Eye (tissue), 1 donor: ENCODE data around the gene C20orf204.

Experiments
- DNase-seq: peaks from one replicate; pipeline ENCODE4 v3.0.0-alpha.2; 2015

Gene C20orf204

DNA sequence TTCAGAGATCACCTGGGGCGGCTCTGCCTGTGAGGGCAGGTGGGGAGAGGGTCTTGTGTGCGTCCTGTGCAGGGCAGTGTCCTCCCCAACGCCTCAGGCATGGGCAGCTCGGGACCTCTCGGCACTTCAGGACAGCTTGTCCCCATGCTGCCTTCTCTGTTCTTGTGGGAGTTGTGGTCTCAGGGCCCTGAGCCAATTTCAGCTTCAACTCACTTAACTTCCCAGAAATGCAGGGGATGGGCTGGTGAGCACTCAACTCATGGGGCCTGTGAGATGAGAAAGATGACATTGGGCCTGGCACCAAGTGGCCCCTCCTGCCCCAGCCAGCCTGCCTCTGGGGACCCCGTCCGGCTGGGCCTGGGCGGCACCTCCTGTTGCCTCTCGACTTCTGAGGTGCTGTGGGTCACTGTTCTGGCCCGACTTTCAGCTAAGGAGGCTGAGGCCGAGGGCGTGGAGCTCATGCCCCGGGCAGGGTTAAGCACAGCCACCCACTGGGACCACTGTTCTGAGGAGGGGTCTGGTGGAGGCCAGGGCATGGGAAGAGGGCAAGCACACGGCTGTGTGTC lies 36.6 kb downstream of the C20orf204 start:
- no peak for DNase-seq

DNA sequence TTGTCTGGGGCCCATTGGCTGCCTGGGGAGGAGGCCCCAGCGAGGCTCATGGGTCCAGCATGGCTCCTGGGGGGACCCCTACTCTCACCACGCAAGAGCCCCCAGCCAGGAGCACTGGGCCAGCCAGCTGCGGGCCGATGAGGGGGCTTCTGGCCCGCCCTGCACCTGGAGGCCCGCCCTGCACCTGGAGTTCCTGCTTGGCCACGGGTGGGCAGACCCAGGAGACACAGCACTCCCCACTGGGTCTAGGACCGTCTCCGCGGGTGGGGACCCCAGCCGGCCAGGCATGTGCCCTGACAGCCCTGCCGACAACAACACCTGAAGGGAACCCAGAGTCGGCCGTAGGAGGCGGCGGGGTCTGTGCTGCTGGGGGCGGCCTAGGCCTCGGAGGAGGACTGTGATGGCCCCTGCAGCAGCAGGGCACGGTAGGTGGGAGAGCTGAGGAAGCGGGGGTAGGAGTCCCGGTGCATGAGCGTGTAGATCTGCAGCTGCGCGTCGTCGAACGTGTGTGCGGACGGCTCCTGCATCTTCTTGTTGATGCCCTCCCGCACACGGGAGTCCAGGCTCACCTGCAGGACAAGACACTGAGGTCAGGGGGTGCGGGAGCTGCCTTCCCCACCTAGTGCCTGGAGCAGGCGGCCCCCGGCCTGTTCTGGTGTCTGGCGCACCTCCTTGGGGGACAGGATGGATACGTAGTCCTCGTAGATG lies 37.6 kb downstream of the C20orf204 start:
- DNase-seq = no peak

DNA sequence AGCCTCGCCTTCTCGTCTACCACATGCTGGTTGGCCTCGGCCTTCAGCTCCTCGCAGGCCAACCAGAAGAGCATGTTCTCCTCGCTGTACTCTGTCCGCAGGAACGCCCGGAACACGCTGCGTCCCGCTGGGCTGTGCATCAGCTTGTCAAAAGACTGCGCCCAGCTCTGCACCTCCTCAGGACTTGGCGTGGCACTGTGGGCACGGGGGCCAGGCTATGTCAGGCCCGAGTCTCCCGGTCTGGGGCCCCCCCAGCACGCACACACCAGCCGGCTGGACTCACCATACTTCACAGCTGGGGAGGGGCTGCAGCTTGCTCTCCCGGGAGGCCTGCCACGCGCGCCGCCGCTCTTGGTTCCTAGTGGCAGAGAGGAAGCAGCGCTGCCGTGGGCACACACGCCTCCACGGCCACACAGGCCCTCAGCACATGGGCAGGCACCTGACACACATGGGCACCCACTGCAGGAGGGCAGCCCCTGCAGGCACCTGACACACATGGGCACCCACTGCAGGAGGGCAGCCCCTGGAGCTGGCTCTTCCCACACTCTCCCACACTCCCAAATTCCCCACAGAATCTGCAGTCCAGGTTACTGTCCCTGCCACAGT lies 38.3 kb downstream of the C20orf204 start:
- DNase-seq = no peak

DNA sequence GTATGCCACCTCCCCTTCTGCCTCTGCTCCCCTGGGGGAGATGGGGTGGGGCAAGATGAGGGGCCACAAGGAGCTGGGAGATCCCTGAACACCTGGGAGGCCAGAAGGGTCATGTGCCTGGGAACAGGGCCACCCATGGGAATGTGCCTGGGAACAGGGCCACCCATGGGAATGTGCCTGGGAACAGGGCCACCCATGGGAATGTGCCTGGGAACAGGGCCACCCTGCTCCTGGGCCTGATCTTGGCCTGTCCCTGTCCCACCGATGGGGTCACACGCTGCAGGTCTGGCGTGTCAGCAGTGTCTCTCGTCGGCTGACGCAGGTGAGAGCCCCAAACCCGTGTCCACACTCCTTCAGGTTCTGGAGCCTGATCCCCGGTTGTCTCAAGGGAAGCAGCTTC lies 39.0 kb downstream of the C20orf204 start:
- no peak for DNase-seq

DNA sequence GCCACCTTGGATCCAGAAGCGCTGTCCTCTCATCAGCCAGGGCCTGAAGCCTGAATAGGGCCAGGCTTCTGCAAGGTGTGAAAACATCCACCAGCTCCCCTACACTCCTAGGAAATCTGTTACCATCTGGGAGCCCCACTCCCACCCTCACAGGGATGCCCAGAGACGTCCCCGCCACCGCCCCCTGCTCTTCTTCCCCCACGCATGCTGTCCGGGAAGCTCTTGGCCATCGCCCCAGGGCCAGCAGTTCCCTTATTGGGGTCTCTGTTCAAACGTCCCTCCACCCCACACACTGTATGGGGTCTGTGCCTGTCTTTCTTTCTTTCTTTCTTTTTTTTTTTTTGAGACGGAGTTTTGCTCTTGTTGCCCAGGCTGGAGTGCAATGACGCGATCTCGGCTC lies 39.6 kb downstream of the C20orf204 start:
- DNase-seq = no peak

DNA sequence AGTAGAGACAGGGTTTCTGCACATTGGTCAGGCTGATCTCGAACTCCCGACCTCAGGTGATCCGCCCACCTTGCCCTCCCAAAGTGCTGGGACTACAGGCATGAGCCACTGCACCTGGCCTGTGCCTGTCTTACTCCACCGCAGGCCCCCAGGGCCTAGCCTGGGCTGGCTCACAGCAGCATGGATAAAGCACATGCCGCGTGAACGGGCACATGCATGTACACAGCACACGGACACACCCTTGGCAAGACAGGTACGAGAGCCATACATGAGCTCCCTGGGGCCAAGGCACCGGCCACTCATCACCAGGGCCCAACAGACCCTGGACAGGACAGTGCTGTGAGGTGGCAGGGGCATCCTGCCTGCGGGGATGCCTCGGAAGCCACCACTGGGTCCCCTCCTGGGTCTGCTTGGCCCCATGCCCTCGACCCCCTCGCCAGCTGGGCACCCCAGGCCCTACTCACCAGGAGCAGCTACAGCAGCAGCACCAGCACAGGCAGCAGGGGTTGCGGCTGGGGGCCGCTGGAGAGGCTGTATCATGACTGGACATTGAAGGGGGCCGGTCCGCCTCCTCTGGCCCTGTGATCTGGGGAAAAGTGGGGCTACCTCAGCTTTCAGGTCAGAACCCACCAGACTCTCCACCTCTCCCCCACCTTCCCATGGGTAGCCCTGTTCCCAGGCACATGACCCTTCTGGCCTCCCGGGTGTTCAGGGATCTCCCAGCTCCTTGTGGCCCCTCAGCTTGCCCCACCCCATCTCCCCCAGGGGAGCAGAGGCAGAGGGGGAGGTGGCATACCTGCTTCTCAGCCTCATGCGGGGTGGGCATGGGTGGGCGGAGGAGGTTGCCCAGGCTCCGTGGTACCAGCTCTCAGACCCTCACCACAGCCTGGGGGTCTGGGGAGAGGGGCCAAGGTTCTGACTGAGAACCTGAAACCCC lies 40.3 kb downstream of the C20orf204 start:
- DNase-seq = no peak

DNA sequence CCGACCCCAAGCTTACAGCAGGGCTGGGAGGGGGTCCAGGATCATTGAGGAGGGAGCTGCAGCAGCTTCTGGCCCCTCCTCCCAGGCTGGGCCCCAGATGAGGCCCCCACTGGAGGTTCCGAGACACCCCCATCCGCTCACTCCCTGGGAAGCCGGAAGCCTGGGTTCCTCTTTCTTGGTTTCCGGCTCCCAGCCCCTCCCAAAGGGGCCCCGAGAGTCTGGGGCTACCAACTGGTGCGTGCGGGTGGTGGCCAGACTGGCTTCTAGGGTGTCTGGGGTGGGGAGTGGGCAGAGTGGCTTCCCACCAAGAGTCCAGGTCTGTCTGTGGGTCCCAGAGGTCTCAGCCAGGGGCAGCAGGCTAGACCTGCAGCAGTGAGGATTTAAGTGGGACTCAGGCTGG lies 41.1 kb downstream of the C20orf204 start:
- DNase-seq = no peak

DNA sequence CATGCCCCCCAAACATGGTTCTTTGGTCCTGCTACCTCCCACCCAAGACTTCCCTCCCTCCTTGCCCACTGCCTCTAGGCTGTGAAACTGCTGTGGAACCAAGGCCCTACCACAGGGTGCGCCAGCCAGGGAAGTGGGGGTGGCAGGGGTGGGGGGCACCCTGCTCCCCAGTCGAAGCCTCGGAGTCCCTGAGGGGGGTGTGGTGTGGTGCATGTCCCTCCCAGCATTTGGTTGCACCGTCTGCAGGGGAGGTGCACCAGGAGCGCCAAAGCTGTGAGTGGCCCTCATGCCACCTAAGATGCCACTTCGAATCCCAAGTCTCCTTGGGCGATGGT lies 41.5 kb downstream of the C20orf204 start:
- no peak for DNase-seq

DNA sequence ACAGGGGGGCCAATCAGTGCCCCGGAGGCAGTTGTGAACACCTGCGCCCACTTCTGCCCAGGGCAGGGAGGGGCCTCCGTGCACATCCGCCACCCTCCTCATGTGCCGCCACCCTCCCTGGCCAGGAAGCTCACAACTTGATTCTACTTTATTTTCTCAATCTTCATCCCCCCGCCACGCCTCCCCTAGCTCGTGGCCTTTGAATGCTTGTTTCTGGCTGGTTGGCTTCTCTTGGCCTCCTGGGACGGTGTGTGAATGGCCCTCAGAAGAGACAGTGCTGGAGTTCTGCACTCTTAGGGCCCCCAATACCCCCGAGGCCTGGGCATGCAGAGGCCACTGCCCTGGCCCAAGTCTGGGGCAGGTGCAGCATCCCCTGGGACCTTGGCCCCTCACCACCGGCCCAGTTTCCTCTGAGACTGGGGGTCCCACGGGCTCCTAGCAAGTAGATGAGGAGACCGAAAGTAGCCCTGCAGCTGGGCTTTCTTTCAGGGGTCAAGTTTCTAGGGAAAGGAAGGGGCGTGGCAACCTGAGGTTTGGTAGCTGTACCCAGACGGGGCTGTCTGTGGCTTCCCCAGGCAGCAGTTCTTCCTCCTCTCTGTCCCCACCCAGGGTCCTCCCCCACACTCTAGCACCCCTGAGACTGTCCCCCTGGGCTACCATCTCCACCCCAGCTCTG lies 42.0 kb downstream of the C20orf204 start:
- DNase-seq = no peak

DNA sequence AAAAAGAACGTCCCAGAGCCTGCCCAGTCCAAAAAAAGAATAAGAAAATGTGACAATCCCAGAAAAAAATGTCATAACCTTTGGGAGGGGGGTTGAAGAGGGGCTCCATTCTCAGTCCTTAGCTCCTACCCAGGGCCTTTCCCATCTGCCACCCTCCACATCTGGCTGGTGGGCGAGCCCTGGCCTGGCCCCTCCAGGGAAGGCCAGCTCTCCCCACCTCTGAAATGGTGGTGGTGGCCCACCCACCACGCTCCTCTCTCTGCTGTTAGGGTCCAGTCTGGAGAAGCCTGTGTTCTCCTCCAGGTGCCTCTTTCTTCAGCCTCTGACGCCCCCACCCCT lies 42.9 kb downstream of the C20orf204 start:
- no peak for DNase-seq

DNA sequence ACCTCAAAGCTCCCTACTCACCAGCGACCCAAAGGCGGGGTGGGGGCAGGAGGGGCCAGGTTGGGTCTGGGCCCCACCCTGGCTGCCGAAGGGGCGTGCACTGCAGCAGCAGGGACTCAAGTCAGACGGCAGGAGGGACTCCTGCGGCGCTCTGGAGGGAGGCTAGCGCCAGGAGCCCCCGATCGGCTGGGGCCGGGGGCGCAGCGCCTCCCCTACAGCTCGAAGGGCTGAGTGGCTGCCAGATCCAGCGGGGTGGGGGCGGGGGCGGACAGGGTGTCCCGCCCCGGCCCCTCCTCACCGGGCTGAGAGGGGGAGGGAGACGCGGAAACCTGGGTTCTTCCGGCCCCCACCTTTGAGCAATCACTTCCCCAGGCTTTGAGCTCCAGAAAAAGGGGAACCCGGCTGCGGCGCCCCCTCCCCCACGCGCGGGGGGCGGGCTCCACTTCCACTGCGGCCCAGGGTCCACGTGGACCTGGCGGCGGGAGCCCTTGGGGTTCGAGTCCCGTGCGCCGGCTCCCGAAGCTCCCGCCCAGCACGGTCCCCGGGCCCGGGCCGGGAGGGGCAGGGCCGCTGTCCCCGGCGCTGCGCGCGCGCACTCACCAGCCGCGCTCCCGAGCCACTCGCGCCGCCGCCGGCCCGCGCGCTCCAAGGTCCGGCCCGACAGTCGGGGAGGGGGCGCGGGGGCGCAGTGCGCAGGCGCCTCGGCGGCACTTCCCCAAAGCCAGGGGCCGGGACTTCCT lies 43.5 kb downstream of the C20orf204 start, which contains the start of gene RGS19:
Gene RGS19 (minus strand): TSS at position 246 of the 740 bp plus-strand sequence. CDS start 2,632 bp downstream, outside the sequence.
- peak; percentile 72 for DNase-seq

DNA sequence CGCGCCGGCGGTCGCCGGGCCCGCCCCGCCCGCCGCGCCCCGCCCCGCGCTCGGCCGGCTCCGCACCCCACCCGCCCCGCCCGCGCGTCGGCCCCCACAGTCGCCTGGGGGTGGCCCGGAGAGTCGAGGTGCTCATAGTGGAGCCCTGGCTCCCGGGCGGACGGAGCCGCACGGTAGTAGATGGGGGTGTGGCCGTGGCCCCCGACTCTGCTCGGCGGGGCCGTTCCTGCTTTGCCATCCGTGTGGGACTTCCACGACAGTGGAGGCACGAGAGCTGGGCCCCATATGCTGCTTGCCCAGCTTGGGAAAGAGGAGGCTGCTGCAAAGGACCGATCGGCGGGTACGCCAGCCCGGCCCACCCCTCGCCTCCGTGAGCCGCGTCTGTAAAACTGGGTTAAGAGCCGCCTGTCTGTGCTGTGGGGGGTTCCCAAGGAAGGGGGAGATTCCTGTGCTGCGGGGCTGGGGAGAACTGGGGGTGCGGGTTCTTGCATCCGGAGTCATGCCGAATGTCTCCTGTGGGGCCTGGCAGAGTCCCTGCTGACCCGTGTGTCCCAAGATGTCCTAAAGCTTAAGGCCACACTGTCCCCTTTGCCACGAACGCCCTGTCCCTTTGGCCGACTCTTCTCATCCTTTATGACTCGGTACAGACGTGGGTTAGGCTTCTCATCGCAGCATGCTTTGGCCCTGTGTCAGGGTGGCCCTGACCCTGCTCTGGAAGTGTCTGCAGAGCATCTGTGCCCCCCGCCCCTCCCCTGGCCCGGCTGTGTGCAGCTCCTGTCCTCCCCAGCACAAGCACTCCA lies 44.2 kb downstream of the C20orf204 start, which contains the start of gene OPRL1:
Gene OPRL1 (plus strand): TSS at position 70 of the 800 bp plus-strand sequence. CDS start 12,639 bp downstream, outside the sequence.
- peak; percentile 58 for DNase-seq

DNA sequence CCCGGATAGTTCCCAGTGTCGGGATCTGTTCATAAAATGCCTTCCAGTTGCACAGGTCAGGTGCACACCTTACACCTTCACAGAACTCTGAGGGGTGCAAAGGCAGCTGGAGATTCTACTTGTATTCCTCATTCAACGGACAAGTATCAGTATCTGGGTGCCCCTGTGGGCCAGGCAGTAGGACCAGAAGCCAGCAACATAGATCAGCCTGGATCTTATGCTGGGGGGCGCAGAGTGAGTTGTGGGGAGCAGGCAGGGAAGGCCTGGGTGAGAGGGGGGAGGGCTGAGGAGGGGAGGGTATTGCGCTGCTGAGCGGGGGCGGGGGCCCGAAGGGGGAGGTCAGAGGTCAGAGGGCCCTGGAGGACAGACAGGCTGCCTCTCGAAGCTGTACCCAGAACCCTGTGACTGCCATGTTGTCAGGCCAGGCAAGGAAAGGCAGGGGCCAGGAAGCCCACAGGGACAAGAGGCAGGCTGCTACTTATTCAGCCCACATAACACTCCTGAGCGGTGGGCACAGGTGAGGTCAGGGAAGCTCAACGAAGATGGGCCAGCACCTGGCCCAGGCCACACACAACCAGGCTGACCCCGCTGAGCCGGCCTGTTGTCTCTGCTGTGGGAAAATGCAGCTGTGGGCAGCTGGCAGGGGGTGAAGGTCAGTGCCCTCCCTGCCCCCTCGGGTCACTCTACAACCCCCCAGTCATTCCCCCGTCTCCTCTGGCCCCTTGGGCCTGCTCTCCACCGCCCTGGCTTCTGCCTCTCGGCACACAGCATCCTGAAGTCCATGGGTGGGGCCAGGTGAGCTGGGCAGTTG lies 45.0 kb downstream of the C20orf204 start:
- DNase-seq = no peak

DNA sequence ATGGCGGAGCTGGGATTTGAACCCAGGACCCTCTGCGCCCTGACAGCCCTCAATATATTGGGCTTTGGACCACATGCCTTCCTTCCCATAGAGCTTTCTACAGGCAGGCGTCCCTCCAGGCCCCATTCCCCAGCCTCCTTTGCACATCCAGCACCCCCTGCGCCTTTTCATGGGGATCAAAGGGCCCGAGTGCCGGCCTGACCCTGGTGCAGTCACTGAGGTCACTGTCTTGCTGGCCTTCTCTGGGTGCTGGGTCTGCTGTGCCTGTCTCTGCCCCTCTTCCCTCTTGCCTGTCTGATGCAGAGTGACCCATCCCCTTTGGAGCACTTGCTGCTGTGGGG lies 45.6 kb downstream of the C20orf204 start:
- DNase-seq = no peak

DNA sequence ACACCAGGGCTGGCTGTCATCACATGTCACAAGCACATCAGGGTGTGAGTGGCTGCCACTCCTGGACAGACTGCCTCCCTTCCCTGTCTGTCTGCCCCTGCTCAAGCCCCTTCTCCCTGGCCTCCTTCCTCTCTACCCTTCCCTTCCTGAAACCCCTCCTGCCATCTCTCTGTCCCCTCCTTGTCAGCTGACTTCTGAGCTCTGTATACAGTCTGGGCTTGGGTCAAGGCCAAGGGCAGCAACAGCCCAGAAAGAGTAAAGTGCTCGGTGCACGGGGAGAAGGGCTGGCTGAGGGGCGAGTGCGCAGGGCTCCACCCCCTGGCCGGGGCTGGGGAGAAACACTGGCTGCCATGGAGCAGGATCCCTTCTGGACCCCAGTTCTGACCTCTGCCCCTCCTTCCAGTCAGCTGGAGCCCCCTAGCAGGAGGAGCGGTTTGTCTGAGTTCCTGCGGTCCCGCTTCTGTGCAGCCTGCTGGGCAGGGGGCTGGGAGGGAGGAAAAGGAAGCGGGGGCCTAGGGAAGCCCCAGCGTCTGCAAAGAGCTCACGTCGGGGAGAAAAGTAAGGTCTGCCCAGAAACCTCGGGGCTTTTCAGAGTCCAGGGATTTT lies 46.2 kb downstream of the C20orf204 start:
- no peak for DNase-seq

DNA sequence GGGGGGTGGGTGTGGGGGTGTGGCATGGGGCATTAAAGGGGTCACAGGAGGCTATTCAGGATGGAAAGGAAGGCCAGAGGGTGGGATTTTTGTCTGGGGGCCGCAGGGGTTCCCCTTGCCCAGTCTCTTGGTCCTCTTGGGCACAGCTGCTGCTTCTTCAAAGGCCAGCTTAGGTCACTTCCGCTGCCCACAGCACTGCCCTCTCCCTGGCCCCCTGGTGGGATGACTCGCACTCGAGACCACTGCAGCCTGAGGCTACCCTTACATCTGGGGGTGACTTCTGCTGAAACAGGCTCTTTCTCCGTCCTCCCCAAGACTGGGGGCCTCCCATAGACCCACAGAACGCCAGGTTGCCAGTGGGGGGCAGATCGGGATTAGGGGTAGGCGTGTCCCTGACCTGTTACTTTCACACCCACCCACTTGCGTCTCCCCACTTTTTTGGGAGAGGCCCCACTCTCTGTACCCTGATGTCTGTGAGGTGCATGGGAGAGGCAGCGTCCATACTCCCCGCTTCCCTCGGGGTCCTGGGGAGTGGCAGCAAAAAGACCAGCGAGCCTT lies 46.9 kb downstream of the C20orf204 start:
- no peak for DNase-seq

DNA sequence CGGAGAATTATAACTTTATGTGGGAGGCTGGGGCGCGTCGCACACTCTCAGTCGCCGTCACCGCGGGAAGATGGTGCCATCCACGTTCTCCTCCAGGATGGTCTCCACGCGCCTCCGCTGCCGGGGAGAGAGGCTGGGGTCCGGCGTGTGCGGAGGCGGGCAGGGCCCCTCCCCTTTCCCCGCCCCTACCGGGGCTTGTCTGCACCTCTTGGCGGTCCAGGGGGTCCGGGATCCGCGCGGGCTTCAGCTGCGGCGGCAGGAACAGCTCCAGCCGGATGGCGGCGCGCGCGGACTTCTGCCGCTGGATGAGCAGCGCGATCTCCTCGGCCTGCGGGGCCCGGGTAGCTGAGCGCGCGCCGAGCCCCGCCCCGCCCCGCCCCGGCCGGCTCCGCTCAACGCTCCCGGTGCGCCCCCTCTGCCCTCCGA lies 47.4 kb downstream of the C20orf204 start:
- DNase-seq = peak; percentile 87

DNA sequence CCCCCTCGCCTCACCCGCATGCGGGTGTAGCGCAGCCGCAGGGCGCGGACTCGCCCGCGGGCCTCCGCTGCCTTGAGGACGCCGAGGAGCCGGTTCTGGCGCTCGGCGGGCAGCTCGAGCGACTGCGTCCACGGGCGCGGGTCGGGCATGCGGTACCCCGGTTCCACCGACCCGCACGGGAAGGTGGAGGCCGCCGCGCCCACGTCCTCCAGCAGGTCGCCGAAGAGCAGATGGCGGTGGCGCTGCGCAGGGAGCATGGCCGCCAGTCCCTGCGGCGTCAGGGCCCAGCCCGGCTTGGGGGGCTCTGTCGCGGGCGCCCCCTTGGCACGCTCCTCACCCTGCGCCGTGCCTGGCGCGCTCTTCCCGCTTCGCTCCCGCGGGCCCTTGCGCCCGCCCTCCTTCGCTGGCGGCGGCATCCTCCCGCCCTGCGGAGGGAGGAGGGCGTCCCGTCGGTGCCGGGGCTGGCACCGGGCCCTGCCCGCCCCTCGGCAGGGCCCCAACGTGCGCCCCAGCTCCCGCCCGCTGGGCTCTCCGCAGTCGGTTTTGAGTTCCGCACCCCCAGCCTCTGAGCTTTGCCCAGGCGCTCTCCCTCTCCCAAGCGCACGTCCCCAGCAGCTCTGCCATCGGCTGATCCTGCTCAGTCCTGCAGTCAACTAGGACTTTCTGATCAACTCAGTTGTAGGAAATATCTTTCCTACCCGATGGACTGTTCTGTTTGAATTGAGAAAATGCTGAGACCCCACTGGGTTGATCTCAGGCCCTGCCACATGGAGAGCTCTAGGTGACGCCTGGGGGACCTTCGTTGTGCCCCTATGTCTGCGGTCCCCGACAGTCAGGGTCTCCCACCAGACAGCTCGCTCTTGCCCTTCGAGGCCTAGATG lies 48.1 kb downstream of the C20orf204 start, which contains the start of gene LKAAEAR1:
Gene LKAAEAR1 (minus strand): TSS at position 595 of the 881 bp plus-strand sequence. CDS start 179 bp downstream, at position 416.
- peak; percentile 64 for DNase-seq
